Naive thymus-derived CD8-positive, alpha-beta T cell (primary cell): ENCODE measurements around the gene LENG9. TPM values are rescaled to one million over a fixed set of nuclear protein-coding genes. Genes with fewer than 3 reads are reported as not detected.

Experiments used
- ATAC-seq, 2 donors: fragments of 150-1000 bp; cut with Tn5 transposase in 1 of 2; sonication (Bioruptor Pico), chemical (Tn5 transposase) in 1 of 2; 1 replicate in 1 of 2; 2 replicates in 1 of 2; pipeline ENCODE4 v1.10.0; 2021; ENCODE audit warnings: mild to moderate bottlenecking in 2 of 2, moderate library complexity in 2 of 2
- POLR2A ChIA-PET: fragments of 350-600 bp; sonication (Branson Sonifier 250); formaldehyde crosslinking; loops from one replicate; lab custom pipeline; 2021; ENCODE audit warnings: antibody characterized with exemption; lab: Charles Lee
- DNase-seq, 10 donors: peaks; one replicate each; pipeline versions ENCODE4 v3.0.0 to v3.0.0-alpha.2; 2020 to 2022
- H3K27ac Mint-ChIP-seq, 10 donors: one replicate each; pipeline ENCODE4 v1.8.0; 2020 to 2022; ENCODE audit warnings: mild to moderate bottlenecking in 10 of 10, mixed read lengths in 10 of 10, moderate library complexity in 4 of 10, inconsistent platforms in 1 of 10
- H3K27me3 Mint-ChIP-seq, 5 donors: one replicate each; pipeline ENCODE4 v1.8.0; 2021 to 2022; ENCODE audit warnings: mixed read lengths in 5 of 5
- H3K36me3 Mint-ChIP-seq, 3 donors: one replicate each; pipeline ENCODE4 v1.8.0; 2020 to 2022; ENCODE audit warnings: mixed read lengths in 3 of 3, mild to moderate bottlenecking in 2 of 3, inconsistent platforms in 1 of 3
- H3K4me1 Mint-ChIP-seq, 4 donors: one replicate each; pipeline ENCODE4 v1.8.0; 2021 to 2022; ENCODE audit warnings: mixed read lengths in 4 of 4
- H3K4me3 Mint-ChIP-seq, 10 donors: one replicate each; pipeline ENCODE4 v1.8.0; 2020 to 2022; ENCODE audit warnings: mild to moderate bottlenecking in 10 of 10, mixed read lengths in 10 of 10, moderate library complexity in 6 of 10, inconsistent platforms in 1 of 10
- H3K9me3 Mint-ChIP-seq, 9 donors: one replicate each; pipeline ENCODE4 v1.8.0; 2020 to 2022; ENCODE audit warnings: mixed read lengths in 9 of 9, mild to moderate bottlenecking in 3 of 9, inconsistent platforms in 1 of 9, moderate library complexity in 1 of 9
- polyA plus RNA-seq, 3 donors: library from polyadenylated mRNA; unstranded; fragments of 300-500 nt; fragmentation: Illumina TruSeq; gene quantifications; one replicate each; pipeline ENCODE4 v1.2.3, GENCODE V29; 2021
- total RNA-seq, 8 experiments: library from RNA in 2 of 8; stranded (reverse) in 2 of 8; gene quantifications; one replicate each; pipeline ENCODE4 v1.2.3 and lab custom pipeline; 2021 to 2026

LENG9 gene
- total and polyA plus RNA-seq, 5 experiments from 2014 or later: 0.22 to 5.8 (median 2.8) TPM; not detected in 1

DNA sequence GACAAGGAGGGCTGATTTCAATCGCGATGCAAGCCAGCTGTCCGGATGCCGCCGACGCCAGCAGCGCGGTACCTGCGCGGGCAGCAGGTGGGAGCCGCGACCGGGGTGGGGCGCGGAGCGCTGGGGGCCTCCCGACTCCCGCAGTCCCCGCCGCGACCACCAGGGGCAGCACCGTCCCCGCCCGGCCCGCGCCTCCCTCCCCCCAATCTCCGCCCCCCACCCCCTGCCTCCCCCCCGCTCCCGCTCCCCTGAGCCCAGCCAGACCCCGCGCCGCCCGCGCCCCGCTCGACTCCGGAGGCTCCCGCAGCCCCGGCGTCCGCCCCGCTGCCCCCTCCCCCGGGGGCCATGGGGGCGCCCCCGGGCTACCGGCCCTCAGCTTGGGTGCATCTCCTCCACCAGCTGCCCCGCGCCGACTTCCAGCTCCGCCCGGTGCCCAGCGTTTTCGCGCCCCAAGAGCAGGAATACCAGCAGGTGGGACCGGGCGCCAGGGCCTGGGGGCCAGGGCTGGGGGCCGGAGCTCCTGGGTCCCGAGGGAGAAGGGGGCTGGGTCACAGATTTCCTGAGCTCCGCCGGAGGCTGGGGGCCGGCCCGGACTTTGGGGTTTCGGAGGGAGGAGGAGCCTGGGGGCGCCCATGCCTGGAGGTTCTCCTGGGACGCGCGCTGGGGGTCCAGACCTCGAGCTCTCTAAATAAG lies 48.2 kb downstream of the LENG9 start, which contains the start of gene TTYH1:
TSS of gene TTYH1 (plus strand) at position 257 of the 693 bp plus-strand sequence. CDS start at position 346, 89 bp downstream.
- Mint-ChIP-seq H3K27ac (peak within 1 kb of the TSS in 1 of 10 donors; percentile 53), H3K27me3 (peaks cover 18 to 54% (median 44%) of the 10 kb centered on the region in 5 donors), H3K4me1 (peaks cover 17 to 24% (median 20%) of the 10 kb centered on the region in 4 donors), H3K36me3 (peaks cover 0 to 10% (median 0%) of the 10 kb centered on the region in 3 donors), H3K9me3 (peaks cover 0 to 12% (median 0%) of the 10 kb centered on the region in 9 donors), H3K4me3 (peak within 1 kb of the TSS in 6 of 10 donors; percentile 5 to 48 (median 24))
- peak in 9 of 10 donors; percentile 22 to 66 (median 44) for DNase-seq
- POLR2A ChIA-PET: interaction anchor here (1.2 kb wide), 1 partner anchor 33 kb away, joined by 4 read pairs; the partner anchor contains the start of gene LENG8
- peak; percentile 73 to 79 for ATAC-seq

DNA sequence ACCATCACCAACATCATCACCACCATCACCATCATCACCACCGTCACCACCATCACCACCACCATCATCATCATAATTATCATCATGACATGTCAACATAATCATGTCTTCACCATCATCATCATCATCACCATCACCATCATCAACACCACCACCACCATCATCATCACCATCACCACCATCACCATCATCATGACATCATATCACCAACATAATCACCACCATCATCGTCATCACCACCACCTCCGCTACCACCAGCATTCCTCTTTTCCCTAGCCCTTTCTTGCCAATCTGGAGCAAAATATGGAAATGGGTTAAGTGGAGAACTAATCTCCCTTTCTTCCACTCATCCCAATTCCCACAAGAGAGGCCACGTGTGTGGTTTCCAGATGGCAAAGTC lies 49.4 kb downstream of the LENG9 start:
- POLR2A ChIA-PET: no interaction called here
- ATAC-seq (no peak), DNase-seq (no peak)
- peaks cover 0 to 10% (median 0%) of the 10 kb centered on the region in 3 donors for H3K36me3 Mint-ChIP-seq
- peaks cover 18 to 53% (median 41%) of the 10 kb centered on the region in 5 donors for H3K27me3 Mint-ChIP-seq
- H3K4me3 Mint-ChIP-seq: peak overlapping the region in 1 of 10 donors; percentile 26
- H3K9me3 Mint-ChIP-seq: peaks cover 0 to 12% (median 3%) of the 10 kb centered on the region in 9 donors
- peak overlapping the region in 1 of 10 donors; percentile 53 for H3K27ac Mint-ChIP-seq
- peaks cover 17 to 24% (median 21%) of the 10 kb centered on the region in 4 donors for H3K4me1 Mint-ChIP-seq

- POLR2A ChIA-PET: no interaction called here
- no peak for DNase-seq
- H3K27ac Mint-ChIP-seq: peak overlapping the region in 1 of 10 donors; percentile 4
- no peak for ATAC-seq
- H3K4me1 Mint-ChIP-seq: peaks cover 16 to 19% (median 17%) of the 10 kb centered on the region in 4 donors
- peaks cover 18 to 49% (median 36%) of the 10 kb centered on the region in 5 donors for H3K27me3 Mint-ChIP-seq
- H3K4me3 Mint-ChIP-seq: no peak overlapping the region
- peaks cover 0 to 10% (median 0%) of the 10 kb centered on the region in 3 donors for H3K36me3 Mint-ChIP-seq
- H3K9me3 Mint-ChIP-seq: peaks cover 0 to 20% (median 6%) of the 10 kb centered on the region in 9 donors
Measured at GRCh38 chr19:54412877-54413276, 50.7 kb downstream of the LENG9 start.

Other genes with a start within 250 kb of the LENG9 start
- under 1 TPM in 1 of 2 experiments, not detected in 1; 0.62 TPM for gene LILRB3, start 240.8 kb downstream of the LENG9 start, total RNA-seq
- not detected for gene LILRB3, start 240.8 kb downstream of the LENG9 start, polyA plus RNA-seq
- gene LILRA6, start 221.0 kb downstream of the LENG9 start, total RNA-seq: under 1 TPM; 0.25 to 0.39 TPM
- gene LILRA6, start 221.0 kb downstream of the LENG9 start, polyA plus RNA-seq: not detected
- gene LILRB5, start 206.5 kb downstream of the LENG9 start, total RNA-seq: under 1 TPM; 0.22 to 0.52 TPM
- gene LILRB5, start 206.5 kb downstream of the LENG9 start, polyA plus RNA-seq: not detected
- gene LILRB2, start 182.7 kb downstream of the LENG9 start, total RNA-seq: under 1 TPM; 0.47 TPM
- not detected for gene LILRB2, start 182.7 kb downstream of the LENG9 start, polyA plus RNA-seq
- not detected for gene LILRA5, start 150.6 kb downstream of the LENG9 start, total RNA-seq
- gene LILRA5, start 150.6 kb downstream of the LENG9 start, polyA plus RNA-seq: under 1 TPM in 1 of 3 donors, not detected in 2; 0.32 TPM
- under 1 TPM in 1 of 2 experiments, not detected in 1; 0.44 TPM for gene LILRA4, start 124.6 kb downstream of the LENG9 start, total RNA-seq
- not detected for gene LILRA4, start 124.6 kb downstream of the LENG9 start, polyA plus RNA-seq
- 10 to 100 TPM; 67.4 to 71.1 TPM for gene LAIR1, start 98.8 kb downstream of the LENG9 start, total RNA-seq
- gene LAIR1, start 98.8 kb downstream of the LENG9 start, polyA plus RNA-seq: 100 to 1,000 TPM in 1 of 3 donors, 10 to 100 TPM in 2; 58.3 to 104 (median 59.9) TPM
- not detected for gene TTYH1, start 48.3 kb downstream of the LENG9 start, total RNA-seq
- gene TTYH1, start 48.3 kb downstream of the LENG9 start, polyA plus RNA-seq: under 1 TPM in 2 of 3 donors, not detected in 1; 0.04 to 0.65 TPM
- gene LENG8, start 14.6 kb downstream of the LENG9 start, total RNA-seq: 100 to 1,000 TPM; 610 to 639 TPM
- 1 to 10 TPM; 4.5 to 8.6 (median 6.5) TPM for gene LENG8, start 14.6 kb downstream of the LENG9 start, polyA plus RNA-seq
- gene CDC42EP5, start 9.5 kb upstream of the LENG9 start, total RNA-seq: not detected
- not detected for gene CDC42EP5, start 9.5 kb upstream of the LENG9 start, polyA plus RNA-seq
- gene LAIR2, start 39.1 kb upstream of the LENG9 start, total RNA-seq: not detected
- gene LAIR2, start 39.1 kb upstream of the LENG9 start, polyA plus RNA-seq: 10 to 100 TPM in 1 of 3 donors, 1 to 10 TPM in 1, not detected in 1; 1.8 to 17.2 TPM
- under 1 TPM in 1 of 2 experiments, not detected in 1; 0.38 TPM for gene LILRA2, start 110.0 kb upstream of the LENG9 start, total RNA-seq
- under 1 TPM in 2 of 3 donors, not detected in 1; 0.13 to 0.40 TPM for gene LILRA2, start 110.0 kb upstream of the LENG9 start, polyA plus RNA-seq
- gene LILRA1, start 129.9 kb upstream of the LENG9 start, total RNA-seq: not detected
- under 1 TPM in 1 of 3 donors, not detected in 2; 0.07 TPM for gene LILRA1, start 129.9 kb upstream of the LENG9 start, polyA plus RNA-seq
- gene LILRB1, start 166.7 kb upstream of the LENG9 start, total RNA-seq: 1 to 10 TPM; 2.9 to 3.0 TPM
- 1 to 10 TPM in 1 of 3 donors, under 1 TPM in 1, not detected in 1; 0.15 to 8.8 TPM for gene LILRB1, start 166.7 kb upstream of the LENG9 start, polyA plus RNA-seq
- gene LILRB4, start 199.2 kb upstream of the LENG9 start, total RNA-seq: under 1 TPM; 0.47 to 0.57 TPM
- not detected for gene LILRB4, start 199.2 kb upstream of the LENG9 start, polyA plus RNA-seq